Testis (tissue), 3 donors: Measurements from ENCODE around the gene CHST12. TPM values are rescaled to one million over a fixed set of nuclear protein-coding genes. Genes with fewer than 3 reads are reported as not detected.

Source experiments
- DNase-seq: peaks from one replicate; pipeline ENCODE4 v3.0.0-alpha.2; 2019
- H3K27ac ChIP-seq, 2 donors: fragments of 200-600 bp; sonication (generic); one replicate each; pipeline ENCODE4 v1.5.1; 2019
- H3K27me3 ChIP-seq: fragments of 200-600 bp; sonication (generic); one replicate; pipeline ENCODE4 v1.5.1; 2019
- H3K36me3 ChIP-seq: fragments of 200-600 bp; sonication (generic); one replicate; pipeline ENCODE4 v1.5.1; 2017; ENCODE audit warnings: low read depth; ENCODE audit errors: missing control alignments
- H3K4me1 ChIP-seq: fragments of 200-600 bp; sonication (generic); one replicate; pipeline ENCODE4 v1.5.1; 2019
- H3K4me3 ChIP-seq, 2 donors: fragments of 200-600 bp; sonication (generic); one replicate each; pipeline ENCODE4 v1.5.1; 2017 to 2019
- H3K9me3 ChIP-seq: fragments of 200-600 bp; sonication (generic); one replicate; pipeline ENCODE4 v1.5.1; 2017
- CTCF ChIP-seq, 3 experiments: fragments of 450-650 bp in 2 of 3; fragments of 200-600 bp in 1 of 3; sonication (generic) in 1 of 3; IDR thresholded peaks; one replicate each; pipeline ENCODE4 v1.5.1; 2016 to 2019; ENCODE audit warnings: antibody characterized with exemption in 3 of 3, mild to moderate bottlenecking in 2 of 3, moderate library complexity in 1 of 3
- POLR2A ChIP-seq: fragments of 450-650 bp; IDR thresholded peaks from one replicate; pipeline ENCODE4 v1.6.1; 2017; ENCODE audit warnings: antibody characterized with exemption, mild to moderate bottlenecking, moderate library complexity
- WGBS, 2 donors: methylation state at CpG; one replicate each; pipeline ENCODE4 v1.1.5; 2018; 5-methylcytosine and 5-hydroxymethylcytosine counted together
- intact Hi-C: fragments of 100-400 bp; cut with DNase I; formaldehyde crosslinking; loops from one replicate; pipeline ENCODE4 v1.15.1; 2023; ENCODE audit warnings: low total_unique reads
- polyA plus RNA-seq: library from polyadenylated mRNA; stranded (reverse); fragments of 350-450 nt; fragmentation: Illumina TruSeq; extraction: RNeasy Lipid Tissue Mini Kit (QIAGEN cat#74804); gene quantifications from one replicate; pipeline ENCODE4 v1.2.3, GENCODE V29; 2014; ENCODE audit warnings: low read depth, low replicate concordance; ENCODE audit not compliant: insufficient read depth
- small RNA-seq, 2 donors: library from RNA; depleted of rRNA; stranded (forward); fragments of <200 nt; gene quantifications; one replicate each; pipeline ENCODE3, GENCODE V24; 2016
- total RNA-seq, 2 donors: library from RNA; depleted of rRNA; stranded (reverse); fragments of >200 nt; gene quantifications; one replicate each; pipeline ENCODE4 v1.2.3, GENCODE V29; 2016

Gene CHST12
- total and polyA plus RNA-seq, 3 donors from 2014 or later = 15.3 to 42.1 (median 42.0) TPM

- no peaks in the 10 kb centered on the region for H3K36me3 ChIP-seq
- H3K9me3 ChIP-seq = no peaks in the 10 kb centered on the region
- DNase-seq = no peak
- H3K27me3 ChIP-seq = no peaks in the 10 kb centered on the region
- intact Hi-C loops = no loop called here
- H3K4me3 ChIP-seq = no peak overlapping the region
- H3K27ac ChIP-seq = no peak overlapping the region
- 93 to 98% methylated on average over 3 of the region's 3 CpGs for WGBS, 2 donors
- TF ChIP-seq CTCF (IDR thresholded peaks at IDR 0.05) (no peak), POLR2A (no peak)
- peaks cover 18% of the 10 kb centered on the region for H3K4me1 ChIP-seq
Measured at GRCh38 chr7:2497065-2497464, 93.7 kb downstream of the CHST12 start.

GRCh38 chr7:2497500-2498336 lies 94.3 kb downstream of the CHST12 start:
- intact Hi-C loops = no loop called here
- Histone ChIP-seq H3K4me3 (no peak overlapping the region), H3K27ac (no peak overlapping the region), H3K27me3 (no peaks in the 10 kb centered on the region), H3K36me3 (no peaks in the 10 kb centered on the region), H3K4me1 (peaks cover 18% of the 10 kb centered on the region), H3K9me3 (no peaks in the 10 kb centered on the region)
- TF ChIP-seq CTCF (IDR thresholded peaks at IDR 0.05) (no peak), POLR2A (no peak)
- no peak for DNase-seq
- WGBS, 2 donors = 45 to 67% methylated on average over 10 to 25 of the region's 25 CpGs

Small RNA genes within 50 kb of the gene (small RNA-seq; reads per million reads assigned to genes)
- gene AC004840.2 = 0 to 0.09 reads per million in 2 donors

Other genes with a start within 250 kb of the CHST12 start
- gene MAD1L1, start 170.7 kb upstream of the CHST12 start, total RNA-seq = 100 to 1,000 TPM in 1 of 2 donors, 10 to 100 TPM in 1; 94.6 to 149 TPM
- gene MAD1L1, start 170.7 kb upstream of the CHST12 start, polyA plus RNA-seq = 63.1 TPM
- 10 to 100 TPM; 18.1 to 20.5 TPM for gene MRM2, start 161.4 kb upstream of the CHST12 start, total RNA-seq
- 31.2 TPM for gene MRM2, start 161.4 kb upstream of the CHST12 start, polyA plus RNA-seq
- 10 to 100 TPM; 27.5 to 39.4 TPM for gene NUDT1, start 161.4 kb upstream of the CHST12 start, total RNA-seq
- 68.0 TPM for gene NUDT1, start 161.4 kb upstream of the CHST12 start, polyA plus RNA-seq
- gene SNX8, start 89.2 kb upstream of the CHST12 start, total RNA-seq = 10 to 100 TPM; 50.9 to 66.8 TPM
- gene SNX8, start 89.2 kb upstream of the CHST12 start, polyA plus RNA-seq = 90.8 TPM
- 100 to 1,000 TPM; 237 to 263 TPM for gene EIF3B, start 48.8 kb upstream of the CHST12 start, total RNA-seq
- 165 TPM for gene EIF3B, start 48.8 kb upstream of the CHST12 start, polyA plus RNA-seq
- gene GRIFIN, start 72.8 kb downstream of the CHST12 start, total RNA-seq = not detected
- not detected for gene GRIFIN, start 72.8 kb downstream of the CHST12 start, polyA plus RNA-seq
- gene LFNG, start 116.2 kb downstream of the CHST12 start, total RNA-seq = 10 to 100 TPM; 18.3 to 34.1 TPM
- 10.1 TPM for gene LFNG, start 116.2 kb downstream of the CHST12 start, polyA plus RNA-seq
- gene BRAT1, start 151.9 kb downstream of the CHST12 start, total RNA-seq = 100 to 1,000 TPM; 104 to 108 TPM
- gene BRAT1, start 151.9 kb downstream of the CHST12 start, polyA plus RNA-seq = 45.3 TPM
- 100 to 1,000 TPM in 1 of 2 donors, 10 to 100 TPM in 1; 57.9 to 139 TPM for gene IQCE, start 155.4 kb downstream of the CHST12 start, total RNA-seq
- gene IQCE, start 155.4 kb downstream of the CHST12 start, polyA plus RNA-seq = 86.4 TPM
- 10 to 100 TPM; 59.5 to 69.9 TPM for gene TTYH3, start 228.4 kb downstream of the CHST12 start, total RNA-seq
- gene TTYH3, start 228.4 kb downstream of the CHST12 start, polyA plus RNA-seq = 35.6 TPM